ENCODE data around the gene TLK1. TPM values are rescaled to one million over a fixed set of nuclear protein-coding genes. Genes with fewer than 3 reads are reported as not detected.

TLK1 gene
- total RNA-seq, 2 donors from 2014 or later = 31.9 to 48.1 TPM

- no peak for TF ChIP-seq CTCF (IDR thresholded peaks at IDR 0.05)
- no peak for TF ChIP-seq POLR2A (IDR thresholded peaks at IDR 0.05)
- Histone ChIP-seq H3K36me3 (replicated peaks in 1 of 2; ENCODE audit: insufficient read depth in 1 of 2, low read depth in 2 of 2) (no peaks in the 10 kb centered on the region), H3K9me3 (no peaks in the 10 kb centered on the region), H3K27ac (peak overlapping the region in 1 of 4 donors; percentile 41), H3K4me1 (peaks cover 69% of the 10 kb centered on the region), H3K27me3 (no peaks in the 10 kb centered on the region), H3K4me3 (no peak overlapping the region)
- intact Hi-C loops (cut with DNase I) = no loop called here
- ATAC-seq (no peak), DNase-seq (no peak)
- 57 to 58% methylated on average over 3 of the region's 3 CpGs for WGBS, 2 donors
These were observed 11.3 kb downstream of the TLK1 start for GRCh38 chr2:171149171-171149938.

- Histone ChIP-seq H3K4me3 (no peak overlapping the region), H3K9me3 (no peaks in the 10 kb centered on the region), H3K4me1 (peaks cover 66% of the 10 kb centered on the region), H3K27me3 (no peaks in the 10 kb centered on the region), H3K27ac (peak overlapping the region in 2 of 4 donors; percentile 31 to 33), H3K36me3 (replicated peaks in 1 of 2; ENCODE audit: insufficient read depth in 1 of 2, low read depth in 2 of 2) (no peaks in the 10 kb centered on the region)
- DNase-seq (no peak), ATAC-seq (peak; percentile 4)
- intact Hi-C loops (cut with DNase I) = no loop called here
- 30 to 34% methylated on average over 2 of the region's 2 CpGs for WGBS, 2 donors
- TF ChIP-seq POLR2A (IDR thresholded peaks at IDR 0.05) (no peak), CTCF (IDR thresholded peaks at IDR 0.05) (no peak)
These were observed 13.6 kb downstream of the TLK1 start for GRCh38 chr2:171147081-171147480.

GRCh38 chr2:171146633-171147032 is 14.1 kb downstream of the TLK1 start:
- ATAC-seq (peak; percentile 21), DNase-seq (no peak)
- Histone ChIP-seq H3K4me1 (peaks cover 66% of the 10 kb centered on the region), H3K9me3 (no peaks in the 10 kb centered on the region), H3K36me3 (replicated peaks in 1 of 2; ENCODE audit: insufficient read depth in 1 of 2, low read depth in 2 of 2) (no peaks in the 10 kb centered on the region), H3K4me3 (no peak overlapping the region), H3K27ac (peak overlapping the region in 2 of 4 donors; percentile 31 to 33), H3K27me3 (no peaks in the 10 kb centered on the region)
- WGBS, 2 donors = 23 to 50% methylated on average over 1 of the region's 1 CpG
- TF ChIP-seq POLR2A (IDR thresholded peaks at IDR 0.05) (no peak), CTCF (IDR thresholded peaks at IDR 0.05) (no peak)
- intact Hi-C loops (cut with DNase I) = no loop called here

GRCh38 chr2:171146071-171146470 is 14.6 kb downstream of the TLK1 start:
- WGBS, 2 donors = 70 to 75% methylated on average over 2 of the region's 2 CpGs
- intact Hi-C loops (cut with DNase I) = no loop called here
- no peaks in the 10 kb centered on the region for H3K36me3 ChIP-seq (replicated peaks in 1 of 2; ENCODE audit: insufficient read depth in 1 of 2, low read depth in 2 of 2)
- DNase-seq (no peak), ATAC-seq (no peak)
- TF ChIP-seq CTCF (IDR thresholded peaks at IDR 0.05) (no peak), POLR2A (IDR thresholded peaks at IDR 0.05) (no peak)
- H3K27ac ChIP-seq = peak overlapping the region in 1 of 4 donors; percentile 31
- no peak overlapping the region for H3K4me3 ChIP-seq
- no peaks in the 10 kb centered on the region for H3K9me3 ChIP-seq
- no peaks in the 10 kb centered on the region for H3K27me3 ChIP-seq
- peaks cover 68% of the 10 kb centered on the region for H3K4me1 ChIP-seq

GRCh38 chr2:171143670-171144062 is 17.0 kb downstream of the TLK1 start:
- no peaks in the 10 kb centered on the region for H3K9me3 ChIP-seq
- H3K27ac ChIP-seq = peak overlapping the region in 1 of 4 donors; percentile 18
- H3K27me3 ChIP-seq = no peaks in the 10 kb centered on the region
- no peak for DNase-seq
- no peak overlapping the region for H3K4me3 ChIP-seq
- ATAC-seq = no peak
- whole genome bisulfite sequencing, 2 donors = 59 to 68% methylated on average over 2 of the region's 2 CpGs
- intact Hi-C loops (cut with DNase I) = no loop called here
- no peaks in the 10 kb centered on the region for H3K36me3 ChIP-seq (replicated peaks in 1 of 2; ENCODE audit: insufficient read depth in 1 of 2, low read depth in 2 of 2)
- H3K4me1 ChIP-seq = peaks cover 64% of the 10 kb centered on the region
- TF ChIP-seq POLR2A (IDR thresholded peaks at IDR 0.05) = no peak
- TF ChIP-seq CTCF (IDR thresholded peaks at IDR 0.05) = no peak
